DOHH2 (cell line): Measurements from ENCODE around the gene ABCA3.

Experiments
- EZH2phosphoT487 ChIP-seq: fragments of 200-600 bp; sonication (generic); IDR thresholded peaks from 2 replicates; pipeline ENCODE4 v1.6.1; 2017; ENCODE audit warnings: borderline replicate concordance, mild to moderate bottlenecking, antibody characterized with exemption, low read length, moderate library complexity, mixed read lengths
- TF ChIP-seq, protein P1 (sequence below): fragments of 200-600 bp; sonication (generic); IDR thresholded peaks from one replicate; pipeline ENCODE4 v1.5.1; 2014; ENCODE audit warnings: antibody characterized with exemption, mild to moderate bottlenecking, low read depth, low read length; ENCODE audit not compliant: poor library complexity, severe bottlenecking

DNA sequence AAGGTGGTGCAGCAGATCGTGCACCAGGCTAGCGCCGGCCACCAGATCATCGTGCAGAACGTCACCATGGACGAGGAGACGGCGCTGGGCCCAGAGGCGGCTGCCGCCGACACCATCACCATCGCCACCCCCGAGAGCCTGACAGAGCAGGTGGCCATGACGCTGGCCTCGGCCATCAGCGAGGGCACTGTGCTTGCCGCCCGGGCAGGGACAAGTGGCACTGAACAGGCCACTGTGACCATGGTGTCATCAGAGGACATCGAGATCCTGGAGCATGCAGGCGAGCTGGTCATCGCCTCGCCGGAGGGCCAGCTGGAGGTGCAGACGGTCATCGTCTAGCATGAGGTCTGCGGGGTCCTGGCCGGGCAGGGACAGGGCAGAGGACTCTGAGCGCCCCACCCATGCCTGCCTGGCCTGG is 105.3 kb downstream of the ABCA3 start:
- TF ChIP-seq, protein P1, sequence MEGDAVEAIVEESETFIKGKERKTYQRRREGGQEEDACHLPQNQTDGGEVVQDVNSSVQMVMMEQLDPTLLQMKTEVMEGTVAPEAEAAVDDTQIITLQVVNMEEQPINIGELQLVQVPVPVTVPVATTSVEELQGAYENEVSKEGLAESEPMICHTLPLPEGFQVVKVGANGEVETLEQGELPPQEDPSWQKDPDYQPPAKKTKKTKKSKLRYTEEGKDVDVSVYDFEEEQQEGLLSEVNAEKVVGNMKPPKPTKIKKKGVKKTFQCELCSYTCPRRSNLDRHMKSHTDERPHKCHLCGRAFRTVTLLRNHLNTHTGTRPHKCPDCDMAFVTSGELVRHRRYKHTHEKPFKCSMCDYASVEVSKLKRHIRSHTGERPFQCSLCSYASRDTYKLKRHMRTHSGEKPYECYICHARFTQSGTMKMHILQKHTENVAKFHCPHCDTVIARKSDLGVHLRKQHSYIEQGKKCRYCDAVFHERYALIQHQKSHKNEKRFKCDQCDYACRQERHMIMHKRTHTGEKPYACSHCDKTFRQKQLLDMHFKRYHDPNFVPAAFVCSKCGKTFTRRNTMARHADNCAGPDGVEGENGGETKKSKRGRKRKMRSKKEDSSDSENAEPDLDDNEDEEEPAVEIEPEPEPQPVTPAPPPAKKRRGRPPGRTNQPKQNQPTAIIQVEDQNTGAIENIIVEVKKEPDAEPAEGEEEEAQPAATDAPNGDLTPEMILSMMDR, result no peak
- TF ChIP-seq EZH2phosphoT487, result no peak
